SU-DHL-6 (cell line): ENCODE results near the gene COL12A1.

Source experiments
- H2AFZ ChIP-seq: fragments of 200-600 bp; sonication (generic); 2 replicates; pipeline ENCODE4 v1.6.1; 2014; ENCODE audit warnings: low read depth, mild to moderate bottlenecking, moderate library complexity, mixed read lengths, antibody characterized with exemption, low read length; ENCODE audit not compliant: severe bottlenecking
- H3F3A ChIP-seq: fragments of 200-600 bp; shearing (Covaris generic); 2 replicates; pipeline ENCODE4 v1.6.0; 2016; ENCODE audit warnings: antibody characterized with exemption, mild to moderate bottlenecking; ENCODE audit not compliant: insufficient read depth
- H3K27ac ChIP-seq: fragments of 200-600 bp; sonication (generic); 2 replicates; pipeline ENCODE4 v1.5.1; 2016; ENCODE audit warnings: low read depth, mild to moderate bottlenecking, low read length, moderate library complexity, mixed read lengths
- H3K27me3 ChIP-seq: fragments of 200-600 bp; sonication (generic), shearing (Covaris generic); 2 replicates; pipeline ENCODE4 v1.6.0; 2014; ENCODE audit warnings: mild to moderate bottlenecking, low read length
- H3K36me3 ChIP-seq: fragments of 200-600 bp; sonication (generic); 2 replicates; pipeline ENCODE4 v1.6.1; 2014; ENCODE audit warnings: mild to moderate bottlenecking, low read length, mixed read lengths
- H3K4me2 ChIP-seq: fragments of 300-600, 200-600 bp; shearing (Covaris generic), sonication (generic); 2 replicates; pipeline ENCODE4 v1.6.0; 2014; ENCODE audit warnings: low read length, low read depth, mild to moderate bottlenecking; ENCODE audit not compliant: poor library complexity, severe bottlenecking
- H3K4me3 ChIP-seq: fragments of 200-600 bp; sonication (generic); 2 replicates; pipeline ENCODE4 v1.5.1; 2014; ENCODE audit warnings: antibody characterized with exemption, low read length, mild to moderate bottlenecking, mixed read lengths; ENCODE audit not compliant: insufficient read depth, poor library complexity, severe bottlenecking
- H3K79me2 ChIP-seq: fragments of 200-600 bp; sonication (generic); 2 replicates; pipeline ENCODE4 v1.6.1; 2014; ENCODE audit warnings: mild to moderate bottlenecking, low read length, moderate library complexity; ENCODE audit not compliant: insufficient read depth
- H3K9ac ChIP-seq: fragments of 200-600 bp; sonication (generic); 2 replicates; pipeline ENCODE4 v1.7.0; 2014; ENCODE audit warnings: mild to moderate bottlenecking, low read length
- H3K9me2 ChIP-seq: fragments of 200-600 bp; sonication (generic); replicated peaks from 2 replicates; pipeline ENCODE4 v1.6.1; 2014; ENCODE audit warnings: low read length; ENCODE audit not compliant: insufficient read depth
- H3K9me3 ChIP-seq: fragments of 200-600 bp; sonication (generic); 2 replicates; pipeline ENCODE4 v1.6.1; 2014; ENCODE audit warnings: low read length, mixed read lengths; ENCODE audit not compliant: insufficient read depth
- H4K20me1 ChIP-seq: fragments of 200-600 bp; sonication (generic); 2 replicates; pipeline ENCODE4 v1.6.1; 2014; ENCODE audit warnings: low read depth, mild to moderate bottlenecking, antibody characterized with exemption, low read length, moderate library complexity, mixed read lengths
- EZH2phosphoT487 ChIP-seq: fragments of 200-600 bp; sonication (generic), shearing (Covaris generic); conservative IDR thresholded peaks from 2 replicates; pipeline ENCODE4 v1.6.1; 2018; ENCODE audit warnings: mild to moderate bottlenecking, antibody characterized with exemption, low read length, moderate library complexity, mixed read lengths
- TF ChIP-seq, protein P1 (sequence below): fragments of 200-600 bp; sonication (generic); IDR thresholded peaks from one replicate; pipeline ENCODE4 v1.5.1; 2017; ENCODE audit warnings: antibody characterized with exemption, mild to moderate bottlenecking, low read length, moderate library complexity; ENCODE audit not compliant: insufficient read depth, poor library complexity, severe bottlenecking

Gene COL12A1

DNA sequence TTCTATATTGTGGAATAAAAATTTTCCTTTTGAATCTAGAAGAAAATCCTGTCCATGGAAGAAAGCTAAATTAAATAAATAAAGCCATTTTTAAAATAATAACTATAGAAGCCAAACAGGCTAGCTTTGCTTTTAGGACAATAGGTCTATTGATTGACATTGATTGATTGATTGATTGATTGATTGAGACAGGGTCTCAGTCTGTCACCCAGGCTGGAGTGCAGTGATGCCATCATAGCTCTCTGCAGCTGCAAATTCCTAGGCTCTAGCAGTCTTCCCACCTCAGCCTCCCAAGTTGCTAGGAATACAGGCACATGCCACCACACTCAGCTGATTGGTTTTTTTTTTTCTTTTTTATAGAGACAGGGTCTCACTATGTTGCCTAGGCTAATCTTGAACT, 97.9 kb downstream of the COL12A1 start:
- H3K4me3 ChIP-seq, result no peak overlapping the region
- no peaks in the 10 kb centered on the region for H3K36me3 ChIP-seq
- no peak overlapping the region for H2AFZ ChIP-seq
- H3K4me2 ChIP-seq, result no peak overlapping the region
- no peak for TF ChIP-seq EZH2phosphoT487
- TF ChIP-seq, protein P1, sequence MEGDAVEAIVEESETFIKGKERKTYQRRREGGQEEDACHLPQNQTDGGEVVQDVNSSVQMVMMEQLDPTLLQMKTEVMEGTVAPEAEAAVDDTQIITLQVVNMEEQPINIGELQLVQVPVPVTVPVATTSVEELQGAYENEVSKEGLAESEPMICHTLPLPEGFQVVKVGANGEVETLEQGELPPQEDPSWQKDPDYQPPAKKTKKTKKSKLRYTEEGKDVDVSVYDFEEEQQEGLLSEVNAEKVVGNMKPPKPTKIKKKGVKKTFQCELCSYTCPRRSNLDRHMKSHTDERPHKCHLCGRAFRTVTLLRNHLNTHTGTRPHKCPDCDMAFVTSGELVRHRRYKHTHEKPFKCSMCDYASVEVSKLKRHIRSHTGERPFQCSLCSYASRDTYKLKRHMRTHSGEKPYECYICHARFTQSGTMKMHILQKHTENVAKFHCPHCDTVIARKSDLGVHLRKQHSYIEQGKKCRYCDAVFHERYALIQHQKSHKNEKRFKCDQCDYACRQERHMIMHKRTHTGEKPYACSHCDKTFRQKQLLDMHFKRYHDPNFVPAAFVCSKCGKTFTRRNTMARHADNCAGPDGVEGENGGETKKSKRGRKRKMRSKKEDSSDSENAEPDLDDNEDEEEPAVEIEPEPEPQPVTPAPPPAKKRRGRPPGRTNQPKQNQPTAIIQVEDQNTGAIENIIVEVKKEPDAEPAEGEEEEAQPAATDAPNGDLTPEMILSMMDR, result no peak
- H3K9ac ChIP-seq, result no peak overlapping the region
- H3K79me2 ChIP-seq, result no peaks in the 10 kb centered on the region
- no peaks in the 10 kb centered on the region for H3K27me3 ChIP-seq
- no peaks in the 10 kb centered on the region for H3F3A ChIP-seq
- H3K9me3 ChIP-seq, result no peaks in the 10 kb centered on the region
- H3K9me2 ChIP-seq, result no peaks in the 10 kb centered on the region
- no peaks in the 10 kb centered on the region for H4K20me1 ChIP-seq
- no peak overlapping the region for H3K27ac ChIP-seq

DNA sequence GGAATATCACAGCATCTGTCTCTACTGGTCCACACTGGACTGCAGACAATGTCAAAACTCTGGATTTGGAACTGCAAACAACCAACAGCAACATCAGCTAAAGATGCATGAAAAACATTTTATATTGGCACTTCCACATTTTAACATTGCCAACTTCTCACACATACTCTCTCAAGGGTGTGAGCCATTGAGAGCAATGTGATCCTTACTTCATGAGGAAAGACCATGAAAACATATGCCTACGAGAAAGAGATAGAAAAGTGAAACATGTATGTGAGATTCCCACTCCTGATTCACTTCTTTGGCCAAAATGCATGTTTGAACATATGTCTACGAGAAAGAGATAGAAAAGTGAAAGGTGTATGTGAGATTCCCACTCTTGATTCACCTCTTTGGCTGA, 99.4 kb downstream of the COL12A1 start:
- H3F3A ChIP-seq, result no peaks in the 10 kb centered on the region
- H3K4me3 ChIP-seq, result no peak overlapping the region
- H4K20me1 ChIP-seq, result no peaks in the 10 kb centered on the region
- no peak overlapping the region for H3K9ac ChIP-seq
- TF ChIP-seq, protein P1, result no peak
- no peak for TF ChIP-seq EZH2phosphoT487
- no peak overlapping the region for H3K4me2 ChIP-seq
- H3K9me3 ChIP-seq, result no peaks in the 10 kb centered on the region
- no peaks in the 10 kb centered on the region for H3K79me2 ChIP-seq
- H3K27ac ChIP-seq, result no peak overlapping the region
- H3K27me3 ChIP-seq, result no peaks in the 10 kb centered on the region
- no peaks in the 10 kb centered on the region for H3K9me2 ChIP-seq
- no peak overlapping the region for H2AFZ ChIP-seq
- no peaks in the 10 kb centered on the region for H3K36me3 ChIP-seq

DNA sequence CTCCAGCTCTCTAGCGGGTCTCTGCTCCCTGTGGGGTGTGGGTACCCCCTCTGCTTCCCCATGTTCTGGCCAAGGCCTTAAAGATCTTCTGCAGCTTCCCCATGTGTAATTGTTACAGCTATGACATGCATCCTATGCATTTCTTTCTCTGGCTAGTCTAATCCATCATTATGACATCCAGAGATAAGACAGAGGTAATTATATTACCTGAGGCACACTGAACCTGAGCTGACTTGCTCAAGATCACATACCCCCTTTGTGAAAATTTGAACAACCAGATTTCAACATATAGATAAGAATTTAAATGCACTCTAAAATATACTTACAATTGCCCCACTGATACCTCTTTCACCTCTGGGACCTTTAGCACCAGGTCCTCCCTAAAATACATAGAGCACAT, 102.4 kb downstream of the COL12A1 start:
- Histone ChIP-seq H3K4me3 (no peak overlapping the region), H3K79me2 (no peaks in the 10 kb centered on the region), H3K27me3 (no peaks in the 10 kb centered on the region), H3K9me3 (no peaks in the 10 kb centered on the region), H3K9me2 (no peaks in the 10 kb centered on the region), H3K36me3 (no peaks in the 10 kb centered on the region), H3F3A (no peaks in the 10 kb centered on the region), H4K20me1 (no peaks in the 10 kb centered on the region), H3K4me2 (no peak overlapping the region), H3K9ac (no peak overlapping the region), H3K27ac (no peak overlapping the region), H2AFZ (no peak overlapping the region)
- TF ChIP-seq, protein P1, result no peak
- no peak for TF ChIP-seq EZH2phosphoT487
